Measurements from ENCODE around the gene UGT1A3.

DNA sequence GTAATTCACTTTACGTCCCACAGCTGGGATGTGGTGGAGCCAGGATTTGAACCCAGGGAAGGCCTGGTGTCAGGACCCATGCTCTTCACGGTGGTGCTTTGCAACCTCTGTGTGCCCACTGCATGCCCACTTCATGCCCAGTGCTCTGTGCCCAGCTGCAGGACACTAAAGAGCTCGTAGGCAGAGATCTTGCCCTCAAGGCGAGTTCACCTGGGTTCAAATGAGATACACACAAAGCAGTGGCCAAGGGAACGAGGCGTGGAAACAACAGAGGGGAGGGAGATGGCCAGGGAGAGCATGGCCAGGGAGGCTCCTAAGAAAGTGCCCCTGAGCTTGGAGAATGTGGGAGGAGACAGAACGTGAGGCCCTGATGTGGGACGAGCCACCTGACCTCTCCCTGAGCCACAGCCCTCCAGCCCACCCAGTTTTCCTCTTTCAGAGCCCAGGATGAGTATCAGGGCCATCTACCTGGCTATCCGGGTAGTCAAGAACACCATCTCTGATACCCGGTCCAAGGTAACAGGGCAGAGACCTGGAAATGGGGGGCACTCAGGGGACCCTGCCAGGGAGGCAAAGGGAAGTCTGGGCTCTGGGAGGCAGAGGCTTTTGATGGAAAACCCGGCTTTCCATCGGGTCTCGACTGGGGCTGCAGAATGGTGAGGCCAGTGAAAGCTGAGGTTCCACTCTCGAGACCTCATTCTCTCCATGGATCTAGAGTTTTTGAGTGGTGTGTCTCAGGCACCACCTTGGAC, 69.7 kb downstream of the UGT1A3 start:
- no peak for TF ChIP-seq POLR2A (IDR thresholded peaks at IDR 0.05)
- TF ChIP-seq, protein P1, sequence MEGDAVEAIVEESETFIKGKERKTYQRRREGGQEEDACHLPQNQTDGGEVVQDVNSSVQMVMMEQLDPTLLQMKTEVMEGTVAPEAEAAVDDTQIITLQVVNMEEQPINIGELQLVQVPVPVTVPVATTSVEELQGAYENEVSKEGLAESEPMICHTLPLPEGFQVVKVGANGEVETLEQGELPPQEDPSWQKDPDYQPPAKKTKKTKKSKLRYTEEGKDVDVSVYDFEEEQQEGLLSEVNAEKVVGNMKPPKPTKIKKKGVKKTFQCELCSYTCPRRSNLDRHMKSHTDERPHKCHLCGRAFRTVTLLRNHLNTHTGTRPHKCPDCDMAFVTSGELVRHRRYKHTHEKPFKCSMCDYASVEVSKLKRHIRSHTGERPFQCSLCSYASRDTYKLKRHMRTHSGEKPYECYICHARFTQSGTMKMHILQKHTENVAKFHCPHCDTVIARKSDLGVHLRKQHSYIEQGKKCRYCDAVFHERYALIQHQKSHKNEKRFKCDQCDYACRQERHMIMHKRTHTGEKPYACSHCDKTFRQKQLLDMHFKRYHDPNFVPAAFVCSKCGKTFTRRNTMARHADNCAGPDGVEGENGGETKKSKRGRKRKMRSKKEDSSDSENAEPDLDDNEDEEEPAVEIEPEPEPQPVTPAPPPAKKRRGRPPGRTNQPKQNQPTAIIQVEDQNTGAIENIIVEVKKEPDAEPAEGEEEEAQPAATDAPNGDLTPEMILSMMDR (IDR thresholded peaks at IDR 0.05): no peak

Data from heart left ventricle (tissue), 13 donors.